ENCODE results near the gene ATP8A2. TPM values are rescaled to one million over a fixed set of nuclear protein-coding genes. Genes with fewer than 3 reads are reported as not detected.

The ATP8A2 gene
- total and polyA plus RNA-seq, 2 of the 4 experiments (the other 2 are of a cell fraction): 0.02 to 0.18 TPM

GRCh38 chr13:25420161-25420560 lies 48.4 kb downstream of the ATP8A2 start:
- dilution Hi-C loops (cut with HindIII; ENCODE audit: low sequenced_read_pairs, unreplicated experiment): no loop called here
- Histone ChIP-seq H3K79me1 (ENCODE audit: low read depth in 1 of 2, low read length in 2 of 2) (no peaks in the 10 kb centered on the region), H3K27ac (ENCODE audit: insufficient read depth, low read length) (no peak overlapping the region), H2BK20ac (ENCODE audit: low read depth, low read length) (no peak overlapping the region), H3K9me1 (ENCODE audit: insufficient read depth, low read length) (no peaks in the 10 kb centered on the region), H4K5ac (ENCODE audit: low read depth, low read length) (no peak overlapping the region), H4K8ac (ENCODE audit: low read depth in 2 of 2, low read length in 2 of 2) (no peak overlapping the region), H3K56ac (ENCODE audit: extremely low read depth, insufficient read depth, low read length) (no peak overlapping the region), H3K4me3 (ENCODE audit: insufficient read depth, low read depth, low read length) (no peak overlapping the region), H3K4me2 (ENCODE audit: low read depth, low read length) (no peak overlapping the region), H2AFZ (replicated peaks; ENCODE audit: low read length, poor library complexity) (no peak overlapping the region), H3K27me3 (ENCODE audit: control insufficient read depth, insufficient read depth, low read length) (no peaks in the 10 kb centered on the region; the same call in 1 of the 2 replicates), H3K14ac (replicated peaks; ENCODE audit: low read depth, low read length) (no peak overlapping the region), H4K20me1 (ENCODE audit: insufficient read depth, low read length) (no peaks in the 10 kb centered on the region), H3K23ac (ENCODE audit: low read depth, low read length) (no peak overlapping the region), H2BK5ac (ENCODE audit: low read depth, low read length, poor library complexity, severe bottlenecking) (no peak overlapping the region), H4K91ac (ENCODE audit: insufficient read depth, low read depth, low read length) (no peak overlapping the region), H3K4me1 (ENCODE audit: control insufficient read depth, insufficient read depth, low read length) (no peaks in the 10 kb centered on the region), H2AK9ac (replicated peaks; ENCODE audit: low read depth, low read length, poor library complexity) (no peak overlapping the region), H2AK5ac (ENCODE audit: low read depth, low read length) (no peak overlapping the region), H3K36me3 (ENCODE audit: control insufficient read depth, insufficient read depth, low read length) (no peaks in the 10 kb centered on the region), H3K9ac (ENCODE audit: low read depth, low read length) (no peak overlapping the region), H2BK120ac (ENCODE audit: low read depth, low read length) (no peak overlapping the region), H2BK15ac (ENCODE audit: low read depth, low read length) (no peak overlapping the region), H3K4ac (ENCODE audit: low read depth, low read length) (no peak overlapping the region), H3K9me3 (ENCODE audit: control insufficient read depth, insufficient read depth, low read length) (no peaks in the 10 kb centered on the region), H3K18ac (ENCODE audit: low read depth, low read length) (no peak overlapping the region)
- TF ChIP-seq FOS (IDR thresholded peaks at IDR 0.05; ENCODE audit: low read depth, low read length) (no peak), RAD21 (IDR thresholded peaks at IDR 0.05; ENCODE audit: low read length) (no peak), CHD1 (IDR thresholded peaks at IDR 0.05; ENCODE audit: low read depth, low read length) (no peak), NFE2L2 (IDR thresholded peaks at IDR 0.05; ENCODE audit: low read depth, low read length) (no peak), CEBPB (IDR thresholded peaks at IDR 0.05; ENCODE audit: low read depth, low read length) (no peak), RCOR1 (IDR thresholded peaks at IDR 0.05; ENCODE audit: insufficient replicate concordance, low read length) (no peak), BHLHE40 (IDR thresholded peaks at IDR 0.05; ENCODE audit: low read depth, low read length) (no peak), RFX5 (IDR thresholded peaks at IDR 0.05; ENCODE audit: low read depth, low read length) (no peak), MAZ (IDR thresholded peaks at IDR 0.05; ENCODE audit: borderline replicate concordance, low read depth, low read length) (no peak), MXI1 (IDR thresholded peaks at IDR 0.05; ENCODE audit: borderline replicate concordance, low read depth, low read length) (no peak)
- TF ChIP-seq, protein P1, sequence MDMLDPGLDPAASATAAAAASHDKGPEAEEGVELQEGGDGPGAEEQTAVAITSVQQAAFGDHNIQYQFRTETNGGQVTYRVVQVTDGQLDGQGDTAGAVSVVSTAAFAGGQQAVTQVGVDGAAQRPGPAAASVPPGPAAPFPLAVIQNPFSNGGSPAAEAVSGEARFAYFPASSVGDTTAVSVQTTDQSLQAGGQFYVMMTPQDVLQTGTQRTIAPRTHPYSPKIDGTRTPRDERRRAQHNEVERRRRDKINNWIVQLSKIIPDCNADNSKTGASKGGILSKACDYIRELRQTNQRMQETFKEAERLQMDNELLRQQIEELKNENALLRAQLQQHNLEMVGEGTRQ (IDR thresholded peaks at IDR 0.05; ENCODE audit: low read depth, low read length): no peak
- DNase-seq: no peak
- ChIA-PET CTCF (no interaction called here), POLR2A (ENCODE audit: unreplicated experiment) (no interaction called here)
- intact Hi-C loops (cut with micrococcal nuclease): no loop called here
- WGBS, 2 experiments (ENCODE audit: extremely low coverage in 2 of 2, insufficient read length in 1 of 2): 58% methylated on average over 2 of the region's 2 CpGs; no CpG with 5 or more reads in 1 of the 2 experiments
- ATAC-seq (ENCODE audit: low read depth): no peak
- no TSS peak for BruUV-seq (replicated peaks)
- in situ Hi-C loops (cut with MboI; ENCODE audit: low sequenced_read_pairs): no loop called here
